Ishikawa (cell line): Measurements from ENCODE around the gene C21orf91.

Experiments used
- CEBPB ChIP-seq: IDR thresholded peaks from 2 replicates; pipeline ENCODE4 v1.6.1; 2012
- EGR1 ChIP-seq: IDR thresholded peaks from 2 replicates; pipeline ENCODE4 v1.6.1; 2012
- EP300 ChIP-seq: IDR thresholded peaks from 2 replicates; pipeline ENCODE4 v1.6.1; 2012; ENCODE audit warnings: borderline replicate concordance
- MAX ChIP-seq: IDR thresholded peaks from 2 replicates; pipeline ENCODE4 v1.6.1; 2012
- RAD21 ChIP-seq: IDR thresholded peaks from 2 replicates; pipeline ENCODE4 v1.6.1; 2012; ENCODE audit warnings: low read depth
- TAF1 ChIP-seq: IDR thresholded peaks from 2 replicates; pipeline ENCODE4 v1.6.1; 2012; ENCODE audit warnings: low read depth, mild to moderate bottlenecking
- USF1 ChIP-seq: IDR thresholded peaks from 2 replicates; pipeline ENCODE4 v1.6.1; 2012
- YY1 ChIP-seq: IDR thresholded peaks from 2 replicates; pipeline ENCODE4 v1.6.1; 2012; ENCODE audit warnings: low read depth

DNA sequence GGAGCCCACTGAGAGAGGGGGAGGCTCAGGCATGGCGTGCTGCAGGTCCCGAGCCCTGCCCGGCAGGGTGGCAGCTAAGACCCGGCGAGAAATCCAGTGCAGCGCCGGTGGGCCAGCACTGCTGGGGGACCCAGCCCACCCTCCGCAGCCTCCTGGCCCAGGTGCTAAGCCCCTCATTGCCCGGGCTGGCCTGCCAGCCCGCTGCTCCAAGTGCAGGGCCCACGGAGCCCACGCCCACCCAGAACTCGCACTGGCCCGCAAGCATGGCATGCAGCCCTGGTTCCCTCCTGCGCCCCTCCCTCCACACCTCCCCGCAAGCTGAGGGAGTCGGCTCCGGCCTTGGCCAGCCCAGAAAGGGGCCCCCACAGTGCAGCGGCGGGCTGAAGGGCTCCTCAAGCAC is 61.5 kb downstream of the C21orf91 start:
- TF ChIP-seq MAX (no peak), RAD21 (no peak), YY1 (no peak), TAF1 (no peak), EGR1 (no peak), EP300 (no peak), CEBPB (no peak), USF1 (no peak)
